SW 1271 (cell line): ENCODE data around the gene PAQR7.

Experiments
- DNase-seq, 2 experiments: peaks; one replicate each; lab custom pipeline; 2025; lab: John Stamatoyannopoulos, UW

PAQR7 gene

GRCh38 chr1:25902462-25902861 lies 27.0 kb upstream of the PAQR7 start:
- DNase-seq = no peak

DNA sequence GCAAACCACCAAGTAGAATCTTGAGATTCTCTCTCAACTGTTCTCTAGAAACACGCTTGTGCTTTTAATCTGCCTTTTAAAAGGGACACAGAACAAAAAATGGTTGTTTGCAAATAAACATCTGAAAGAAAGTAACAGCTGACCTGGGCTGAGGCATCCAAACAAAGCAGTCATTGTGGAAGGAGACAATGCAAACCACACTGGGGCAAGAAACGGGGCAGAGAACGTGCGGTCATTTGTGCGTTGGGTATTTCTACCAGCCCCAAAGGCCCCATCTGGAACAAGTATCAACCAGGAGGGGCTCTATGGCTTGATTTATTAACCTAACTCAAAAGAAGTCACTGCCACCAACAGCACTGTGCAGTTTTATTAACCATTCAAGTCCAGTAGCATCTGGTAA lies 24.7 kb upstream of the PAQR7 start:
- no peak for DNase-seq

- no peak for DNase-seq
Observed at GRCh38 chr1:25899792-25900191, 24.3 kb upstream of the PAQR7 start.

- DNase-seq = no peak
Observed at GRCh38 chr1:25898223-25899015, 22.9 kb upstream of the PAQR7 start.

DNA sequence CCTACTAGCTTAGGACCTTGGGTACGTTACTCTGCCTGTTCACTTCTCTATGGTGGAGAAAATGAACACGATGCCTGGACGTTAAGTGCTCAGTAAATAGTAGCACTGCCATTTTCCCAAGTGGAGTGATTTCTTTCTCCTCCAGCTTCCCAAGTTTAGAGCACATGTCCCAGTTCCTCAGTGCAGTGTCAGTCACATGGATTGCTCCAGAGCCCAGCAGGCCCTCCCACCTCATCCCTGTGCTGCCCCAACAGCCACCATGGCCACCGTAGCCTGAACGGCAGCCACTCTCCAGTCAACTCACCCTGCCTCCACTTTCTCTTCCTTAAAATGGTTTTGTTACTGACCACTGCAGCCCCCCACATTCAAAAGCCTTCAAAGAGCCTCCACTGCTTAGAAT lies 22.2 kb upstream of the PAQR7 start:
- DNase-seq = no peak

DNA sequence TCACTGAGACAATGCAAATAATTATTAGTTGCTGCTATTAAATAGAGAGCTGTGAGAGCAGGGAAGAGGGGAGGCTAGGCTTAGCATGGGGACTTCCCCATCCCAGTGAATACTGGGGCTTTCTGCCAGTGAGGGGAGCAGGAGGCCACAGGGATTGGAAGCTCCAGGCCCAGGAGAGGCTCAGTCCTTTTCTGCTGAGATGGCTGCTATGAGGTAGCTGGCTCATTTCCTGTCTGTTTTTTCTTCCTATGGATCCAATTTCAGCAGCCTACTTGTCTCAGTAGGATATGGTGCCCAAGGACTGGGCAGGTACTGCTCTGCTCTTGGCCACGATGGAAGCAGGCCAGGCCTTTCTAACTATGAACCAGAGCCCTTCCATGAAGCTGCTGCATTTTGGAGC lies 20.8 kb upstream of the PAQR7 start:
- DNase-seq = peak in 1 of 2 experiments; percentile 40

GRCh38 chr1:25895365-25895990 lies 20.0 kb upstream of the PAQR7 start:
- peak; percentile 48 to 80 for DNase-seq

DNA sequence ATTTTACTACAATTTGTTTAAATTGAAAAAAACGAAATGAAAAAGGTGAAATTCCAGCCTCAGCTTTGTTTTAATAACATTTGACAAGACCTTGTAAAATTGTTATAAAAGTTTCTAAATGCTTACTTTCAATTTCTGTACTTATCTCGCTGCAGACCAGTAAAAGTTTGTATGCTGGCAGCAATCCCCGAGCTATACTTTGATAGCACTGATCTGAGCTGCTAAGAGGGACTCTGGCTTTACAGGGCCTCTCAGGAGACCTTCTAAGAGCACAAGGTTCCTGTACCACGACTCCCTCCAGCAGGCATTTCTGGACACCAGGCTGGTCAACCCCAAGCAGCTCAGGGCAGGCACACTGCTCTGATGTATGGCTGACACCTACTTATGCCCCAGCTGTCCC lies 17.6 kb upstream of the PAQR7 start:
- DNase-seq = no peak

DNA sequence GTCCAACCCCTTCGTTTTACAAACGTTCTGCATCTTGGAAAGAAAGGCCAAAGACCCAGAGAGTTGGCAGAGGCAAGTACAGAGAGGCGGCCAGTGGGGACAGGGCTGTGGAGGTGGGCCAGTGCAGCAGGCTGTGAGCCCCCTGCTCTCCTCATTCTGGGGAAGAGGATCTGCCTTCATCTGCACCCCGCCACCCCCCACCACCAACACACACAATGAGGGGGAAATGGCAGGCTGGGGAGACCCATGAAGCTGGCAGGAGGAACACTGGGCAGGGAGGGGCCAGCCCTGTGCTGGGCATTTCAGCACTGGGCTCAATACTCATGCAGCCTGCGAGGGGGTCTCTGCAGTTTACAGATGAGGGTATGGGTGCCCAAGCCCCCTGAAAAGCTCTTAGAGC lies 16.1 kb upstream of the PAQR7 start:
- DNase-seq = no peak

DNA sequence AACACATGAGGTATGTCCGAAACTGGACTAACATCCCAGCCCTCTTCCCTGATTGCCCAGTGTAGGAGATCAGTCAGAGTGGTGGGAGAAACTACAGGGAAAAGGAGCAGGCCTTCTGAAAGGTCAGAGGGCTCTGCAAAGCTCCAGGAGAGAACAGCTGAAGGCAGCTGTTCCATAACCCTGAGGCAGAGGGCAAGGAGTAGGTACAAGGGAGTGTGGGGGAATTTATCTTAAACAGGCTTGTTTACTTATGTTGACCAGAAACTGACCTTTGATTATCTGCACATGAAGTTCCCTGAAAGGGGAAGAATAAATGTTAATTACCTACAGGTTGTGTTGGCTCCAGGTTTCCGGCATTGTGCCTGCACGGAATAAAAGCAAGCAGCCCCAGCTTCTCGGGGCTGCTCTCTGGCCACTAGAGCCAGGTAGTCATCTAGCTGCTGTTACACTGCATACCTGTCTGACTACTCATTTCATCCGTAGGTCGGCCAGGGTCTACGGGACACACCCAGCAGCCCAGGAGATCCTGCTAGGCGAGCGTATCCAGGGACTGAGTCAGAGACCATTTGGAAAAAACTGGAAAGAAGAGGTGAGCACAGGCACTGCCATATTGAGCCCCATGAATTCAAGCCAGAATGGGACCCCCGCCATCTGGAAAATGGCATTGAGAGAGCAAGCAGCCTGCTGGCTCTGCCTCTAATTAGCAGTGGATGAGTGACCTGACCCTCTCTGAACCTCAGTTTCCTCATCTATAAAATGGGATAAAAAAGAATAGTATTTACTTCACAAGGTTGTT lies 14.9 kb upstream of the PAQR7 start:
- DNase-seq = peak; percentile 27 to 63

- DNase-seq = no peak
Observed at GRCh38 chr1:25889470-25889869, 14.0 kb upstream of the PAQR7 start.

- DNase-seq = no peak
Observed at GRCh38 chr1:25888426-25888987, 13.0 kb upstream of the PAQR7 start.

DNA sequence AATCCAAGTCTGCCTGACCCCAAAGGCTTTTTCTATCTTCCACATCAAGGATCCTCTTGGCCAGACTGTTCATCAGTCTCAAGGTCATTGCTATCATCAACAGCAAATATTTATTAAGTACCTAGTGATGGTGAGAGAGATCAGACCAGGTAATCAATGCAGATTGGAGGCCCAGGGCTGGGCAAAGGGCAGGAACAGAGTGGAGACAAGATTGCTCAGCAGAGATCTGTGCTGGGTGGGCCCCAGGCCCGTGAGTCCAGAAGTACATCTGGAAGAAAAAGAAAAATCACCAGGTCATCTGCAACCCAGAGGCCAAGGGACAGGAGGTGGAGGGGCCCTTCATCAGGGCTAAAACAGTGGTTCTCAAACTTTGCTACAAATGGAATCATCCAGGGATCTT lies 10.1 kb upstream of the PAQR7 start:
- no peak for DNase-seq

- no peak for DNase-seq
Observed at GRCh38 chr1:25881266-25881665, 5.8 kb upstream of the PAQR7 start.

DNA sequence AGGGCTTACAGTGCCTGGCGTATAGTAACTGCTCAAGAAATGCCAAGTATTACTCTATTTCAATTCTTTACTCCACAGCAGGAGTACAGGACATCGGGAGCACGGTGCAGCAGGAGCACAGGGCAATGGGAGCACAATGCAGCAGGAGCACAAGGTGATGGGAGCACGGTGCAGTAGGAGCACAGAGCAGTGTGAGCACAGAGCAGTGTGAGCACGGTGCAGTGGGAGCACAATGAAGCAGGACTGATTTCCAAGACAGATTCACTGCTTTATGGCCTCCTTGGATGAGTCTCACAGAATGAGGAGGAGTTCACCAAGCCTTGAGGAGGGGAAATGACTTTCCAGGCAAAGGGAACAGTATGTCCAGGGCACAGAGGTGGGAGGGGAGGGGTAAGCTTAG lies 5.0 kb upstream of the PAQR7 start:
- DNase-seq = no peak

- no peak for DNase-seq
Observed at GRCh38 chr1:25879675-25880074, 4.2 kb upstream of the PAQR7 start.

- DNase-seq = no peak
Observed at GRCh38 chr1:25878690-25879089, 3.2 kb upstream of the PAQR7 start.

DNA sequence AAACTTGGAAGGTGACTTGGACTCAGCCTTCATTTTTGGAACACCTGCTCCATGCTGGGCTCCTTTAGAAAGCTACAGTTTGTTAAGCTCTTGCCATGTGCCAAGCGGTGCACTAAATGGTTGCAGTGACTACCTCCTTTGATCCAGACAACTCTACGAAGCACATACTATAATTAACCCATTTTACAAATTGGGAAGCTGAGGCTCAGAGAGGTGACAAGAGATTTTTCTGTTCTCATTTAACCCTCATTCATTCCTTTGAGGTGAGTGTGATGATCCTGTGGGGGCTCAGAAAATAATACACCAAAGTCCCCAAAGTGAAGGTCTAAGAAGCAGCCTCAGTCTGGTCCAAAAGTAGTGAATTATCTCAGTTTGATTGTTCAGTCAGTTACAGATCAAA lies 1.6 kb upstream of the PAQR7 start:
- DNase-seq = no peak

DNA sequence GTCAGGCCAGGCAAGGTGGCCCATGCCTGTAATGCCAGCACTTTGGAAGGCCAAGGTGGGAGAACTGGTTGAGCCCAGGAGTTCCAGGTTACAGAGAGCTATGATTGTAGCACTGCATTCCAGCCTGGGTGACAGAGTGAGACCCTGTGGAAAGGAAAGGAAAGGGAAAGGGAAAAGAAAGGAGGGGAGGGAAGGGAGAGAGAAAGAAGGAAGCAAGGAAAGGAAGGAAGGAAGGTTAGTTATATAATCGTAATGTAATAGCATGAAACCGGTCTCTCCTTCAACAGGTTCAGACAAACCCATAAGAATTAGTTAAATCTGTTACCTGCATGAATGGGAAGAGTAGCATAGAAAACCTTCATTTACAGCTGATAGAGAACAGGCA lies 1.2 kb upstream of the PAQR7 start:
- DNase-seq = no peak

- DNase-seq = peak in 1 of 2 experiments; percentile 58
Observed at GRCh38 chr1:25875856-25876692, 566 bp upstream of the PAQR7 start.

DNA sequence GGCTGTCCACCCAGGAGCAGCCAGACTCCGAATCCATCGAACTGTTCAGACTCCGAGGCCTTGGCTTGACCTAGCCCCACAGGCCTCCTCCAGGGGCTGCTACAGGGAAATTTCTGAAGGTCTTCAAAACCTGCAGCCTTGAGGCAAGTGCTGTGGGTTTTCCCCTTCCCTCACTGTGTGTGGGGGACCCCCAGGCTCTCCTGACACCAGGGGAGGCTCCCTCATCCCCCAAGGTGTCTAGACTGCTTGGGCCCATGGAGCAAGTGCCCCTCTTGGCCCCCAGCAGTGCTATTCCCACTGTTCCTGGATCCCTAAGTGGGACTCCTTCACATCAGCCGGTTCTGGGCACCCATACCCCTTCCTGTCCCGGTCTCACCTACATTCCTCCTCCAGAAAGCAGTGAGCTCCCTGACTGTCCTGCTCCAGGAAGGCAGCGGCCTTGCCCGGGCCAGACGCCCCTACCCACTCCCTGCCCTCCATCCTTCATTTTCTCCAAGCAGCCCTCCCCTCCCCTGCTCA lies 814 bp downstream of the PAQR7 start:
- no peak for DNase-seq

- DNase-seq = no peak
Observed at GRCh38 chr1:25874209-25874608, 1.3 kb downstream of the PAQR7 start.
